SK-N-SH (cell line): ENCODE data around the gene CCDC91. TPM values are rescaled to one million over a fixed set of nuclear protein-coding genes. Genes with fewer than 3 reads are reported as not detected.

Source experiments
- CTCF ChIA-PET: fragments of 300-600, 350-600 bp; formaldehyde crosslinking; extraction: SDS; loops from one replicate; lab custom pipeline; 2021; lab: Yijun Ruan, JAX
- POLR2A ChIA-PET: fragments of 350-600 bp; sonication (Branson Sonifier 250); formaldehyde crosslinking; extraction: SDS; loops from one replicate; lab custom pipeline; 2020; ENCODE audit warnings: antibody characterized with exemption, inconsistent platforms; lab: Yijun Ruan, JAX
- DNase-seq: peaks from one replicate; pipeline ENCODE4 v3.0.0; 2012
- H2AFZ ChIP-seq: fragments of 200-600 bp; sonication (generic); 2 replicates; pipeline ENCODE4 v1.8.1; 2016; ENCODE audit warnings: antibody characterized with exemption, mild to moderate bottlenecking, low read depth
- H3F3A ChIP-seq: fragments of 200-600 bp; sonication (generic); replicated peaks from 2 replicates; pipeline ENCODE3; 2016; ENCODE audit warnings: antibody characterized with exemption, mild to moderate bottlenecking; ENCODE audit not compliant: insufficient read depth
- H3K27ac ChIP-seq, 2 experiments: fragments of 200-500 bp in 1 of 2; fragments of 200-600 bp in 1 of 2; sonication (Bioruptor generic) in 1 of 2; sonication (generic), shearing (Covaris generic) in 1 of 2; 2 replicates each; pipeline versions ENCODE4 v1.5.1 to v1.6.1; 2014 to 2016; ENCODE audit warnings: low read depth in 2 of 2, inconsistent platforms in 1 of 2, low read length in 1 of 2, mild to moderate bottlenecking in 1 of 2, mixed read lengths in 1 of 2
- H3K27me3 ChIP-seq: fragments of 200-600 bp; sonication (generic), shearing (Covaris generic); 2 replicates; pipeline ENCODE4 v1.6.1; 2016; ENCODE audit warnings: mixed run types; ENCODE audit not compliant: insufficient read depth
- H3K36me3 ChIP-seq, 2 experiments: fragments of 200-500 bp in 1 of 2; fragments of 200-600 bp in 1 of 2; sonication (Bioruptor generic) in 1 of 2; sonication (generic) in 1 of 2; replicated peaks in 1 of 2; 2 replicates each; pipeline versions ENCODE3 to v1.5.1; 2014 to 2016; ENCODE audit warnings: low read length in 1 of 2, mild to moderate bottlenecking in 1 of 2; ENCODE audit not compliant: insufficient read depth in 2 of 2, control insufficient read depth in 1 of 2
- H3K4me1 ChIP-seq, 2 experiments: fragments of 200-500 bp in 1 of 2; fragments of 200-600 bp in 1 of 2; sonication (Bioruptor generic) in 1 of 2; sonication (generic), shearing (Covaris generic) in 1 of 2; 2 replicates each; pipeline versions ENCODE4 v1.5.1 to v1.6.1; 2014 to 2016; ENCODE audit warnings: low read depth in 1 of 2, low read length in 1 of 2, mixed run types in 1 of 2; ENCODE audit not compliant: insufficient read depth in 2 of 2, control insufficient read depth in 1 of 2
- H3K4me2 ChIP-seq: fragments of 200-600 bp; sonication (generic), shearing (Covaris generic); 2 replicates; pipeline ENCODE4 v1.6.1; 2017; ENCODE audit warnings: mixed run types
- H3K4me3 ChIP-seq, 2 experiments: fragments of 200-500 bp in 1 of 2; fragments of 200-600 bp in 1 of 2; sonication (Bioruptor generic) in 1 of 2; sonication (generic), shearing (Covaris generic) in 1 of 2; 2 replicates each; pipeline versions ENCODE4 v1.5.1 to v1.8.1; 2014 to 2016; ENCODE audit warnings: low read depth in 2 of 2, inconsistent platforms in 1 of 2, low read length in 1 of 2, mild to moderate bottlenecking in 1 of 2, mixed read lengths in 1 of 2, moderate library complexity in 1 of 2
- H3K79me2 ChIP-seq: fragments of 200-600 bp; sonication (generic); 2 replicates; pipeline ENCODE4 v1.8.1; 2017; ENCODE audit warnings: mild to moderate bottlenecking; ENCODE audit not compliant: insufficient read depth
- H3K9ac ChIP-seq: fragments of 200-600 bp; sonication (generic); 2 replicates; pipeline ENCODE4 v1.6.1; 2017; ENCODE audit warnings: mixed run types
- H3K9me2 ChIP-seq: fragments of 200-600 bp; sonication (generic); 2 replicates; pipeline ENCODE4 v1.6.1; 2017; ENCODE audit warnings: mixed run types
- H3K9me3 ChIP-seq: fragments of 200-600 bp; sonication (generic); 2 replicates; pipeline ENCODE4 v1.6.1; 2017; ENCODE audit warnings: mixed run types, mild to moderate bottlenecking, moderate library complexity
- H4K20me1 ChIP-seq: fragments of 200-600 bp; sonication (generic); 2 replicates; pipeline ENCODE4 v1.6.1; 2017; ENCODE audit warnings: mild to moderate bottlenecking, mixed run types; ENCODE audit not compliant: insufficient read depth
- EP300 ChIP-seq, 2 experiments: IDR thresholded peaks; 2 replicates each; pipeline versions ENCODE4 v1.4.0 to v1.6.1; 2012; ENCODE audit warnings: borderline replicate concordance in 1 of 2, low read depth in 1 of 2, low read length in 1 of 2
- EZH2phosphoT487 ChIP-seq: fragments of 200-600 bp; sonication (generic); IDR thresholded peaks from 2 replicates; pipeline ENCODE4 v1.6.1; 2017; ENCODE audit warnings: low read depth, mixed run types, mild to moderate bottlenecking, antibody characterized with exemption, moderate library complexity, borderline replicate concordance
- GABPA ChIP-seq: IDR thresholded peaks from 2 replicates; pipeline ENCODE4 v1.4.0; 2012; ENCODE audit warnings: low read depth, mild to moderate bottlenecking
- MEF2A ChIP-seq: IDR thresholded peaks from 2 replicates; pipeline ENCODE4 v1.4.0; 2012; ENCODE audit warnings: low read depth, borderline replicate concordance
- MXI1 ChIP-seq: IDR thresholded peaks from 2 replicates; pipeline ENCODE4 v1.6.1; 2012; ENCODE audit warnings: mild to moderate bottlenecking, low read depth, low read length, improper control_type of control experiment
- NRF1 ChIP-seq: IDR thresholded peaks from 2 replicates; pipeline ENCODE4 v1.6.1; 2012; ENCODE audit warnings: low read depth, mild to moderate bottlenecking, low read length
- SMC3 ChIP-seq: IDR thresholded peaks from 2 replicates; pipeline ENCODE4 v1.6.1; 2012; ENCODE audit warnings: low read depth, low read length, improper control_type of control experiment
- TEAD4 ChIP-seq: IDR thresholded peaks from 2 replicates; pipeline ENCODE4 v1.4.0; 2012; ENCODE audit warnings: mild to moderate bottlenecking, borderline replicate concordance; ENCODE audit not compliant: insufficient read depth
- YY1 ChIP-seq: IDR thresholded peaks from 2 replicates; pipeline ENCODE4 v1.4.0; 2012; ENCODE audit warnings: low read depth, mild to moderate bottlenecking
- WGBS: methylation state at CpG from one replicate; pipeline ENCODE4 v1.1.6; 2017; ENCODE audit warnings: low lambda C conversion rate; 5-methylcytosine and 5-hydroxymethylcytosine counted together
- polyA plus RNA-seq, 3 experiments: library from polyadenylated mRNA; depleted of rRNA; stranded (reverse); fragments of >200 nt; gene quantifications; 2 replicates each; pipeline ENCODE4 v1.2.3, GENCODE V29; 2012
- TF ChIP-seq, protein P1 (sequence below): fragments of 150-350 bp; IDR thresholded peaks from 2 replicates; pipeline ENCODE4 v1.6.1; 2016; ENCODE audit warnings: mild to moderate bottlenecking, low read depth, low read length
- TF ChIP-seq, protein P2 (sequence below): IDR thresholded peaks from 2 replicates; pipeline ENCODE4; 2012
- TF ChIP-seq, protein P3 (sequence below): fragments of 200-600 bp; sonication (generic); IDR thresholded peaks from 2 replicates; pipeline ENCODE4 v1.6.1; 2017; ENCODE audit warnings: antibody characterized with exemption, mild to moderate bottlenecking, moderate library complexity
- TF ChIP-seq, protein P4 (sequence below): IDR thresholded peaks from 2 replicates; pipeline ENCODE4 v1.4.0; 2012; ENCODE audit warnings: low read depth, borderline replicate concordance
- TF ChIP-seq, protein P5 (sequence below): fragments of 150-350 bp; IDR thresholded peaks from 2 replicates; pipeline ENCODE4 v1.6.1; 2017; ENCODE audit warnings: antibody characterized with exemption, low read length, low read depth, borderline replicate concordance

CCDC91 gene
- polyA plus RNA-seq, 1 of the 3 experiments (the other 2 are of a cell fraction) = 13.0 TPM

DNA sequence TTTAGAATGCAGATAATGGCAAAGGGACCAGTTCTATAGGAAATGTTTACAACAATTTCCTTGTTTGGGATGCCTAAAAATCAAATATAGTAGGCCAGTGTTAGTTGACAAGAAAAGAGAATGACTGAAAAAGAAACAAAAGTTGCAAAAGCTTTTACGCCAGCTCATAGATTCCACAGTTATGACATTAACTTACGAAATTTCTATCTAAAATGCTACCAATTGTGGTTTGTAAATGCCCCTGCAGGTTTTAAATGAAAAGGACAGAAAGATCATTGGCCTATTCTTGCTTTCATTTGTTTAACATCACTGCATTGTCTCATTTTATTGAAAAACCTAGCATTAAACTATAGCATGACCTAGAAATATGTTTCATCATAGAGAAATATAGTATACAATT lies 345.8 kb downstream of the CCDC91 start (continued):
- TF ChIP-seq, protein P1, sequence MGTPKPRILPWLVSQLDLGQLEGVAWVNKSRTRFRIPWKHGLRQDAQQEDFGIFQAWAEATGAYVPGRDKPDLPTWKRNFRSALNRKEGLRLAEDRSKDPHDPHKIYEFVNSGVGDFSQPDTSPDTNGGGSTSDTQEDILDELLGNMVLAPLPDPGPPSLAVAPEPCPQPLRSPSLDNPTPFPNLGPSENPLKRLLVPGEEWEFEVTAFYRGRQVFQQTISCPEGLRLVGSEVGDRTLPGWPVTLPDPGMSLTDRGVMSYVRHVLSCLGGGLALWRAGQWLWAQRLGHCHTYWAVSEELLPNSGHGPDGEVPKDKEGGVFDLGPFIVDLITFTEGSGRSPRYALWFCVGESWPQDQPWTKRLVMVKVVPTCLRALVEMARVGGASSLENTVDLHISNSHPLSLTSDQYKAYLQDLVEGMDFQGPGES = no peak
- TF ChIP-seq TEAD4 = peak; percentile 40; the same call in 1 of the 2 replicates
- TF ChIP-seq, protein P2, sequence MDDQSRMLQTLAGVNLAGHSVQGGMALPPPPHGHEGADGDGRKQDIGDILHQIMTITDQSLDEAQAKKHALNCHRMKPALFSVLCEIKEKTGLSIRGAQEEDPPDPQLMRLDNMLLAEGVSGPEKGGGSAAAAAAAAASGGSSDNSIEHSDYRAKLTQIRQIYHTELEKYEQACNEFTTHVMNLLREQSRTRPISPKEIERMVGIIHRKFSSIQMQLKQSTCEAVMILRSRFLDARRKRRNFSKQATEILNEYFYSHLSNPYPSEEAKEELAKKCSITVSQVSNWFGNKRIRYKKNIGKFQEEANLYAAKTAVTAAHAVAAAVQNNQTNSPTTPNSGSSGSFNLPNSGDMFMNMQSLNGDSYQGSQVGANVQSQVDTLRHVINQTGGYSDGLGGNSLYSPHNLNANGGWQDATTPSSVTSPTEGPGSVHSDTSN = no peak

DNA sequence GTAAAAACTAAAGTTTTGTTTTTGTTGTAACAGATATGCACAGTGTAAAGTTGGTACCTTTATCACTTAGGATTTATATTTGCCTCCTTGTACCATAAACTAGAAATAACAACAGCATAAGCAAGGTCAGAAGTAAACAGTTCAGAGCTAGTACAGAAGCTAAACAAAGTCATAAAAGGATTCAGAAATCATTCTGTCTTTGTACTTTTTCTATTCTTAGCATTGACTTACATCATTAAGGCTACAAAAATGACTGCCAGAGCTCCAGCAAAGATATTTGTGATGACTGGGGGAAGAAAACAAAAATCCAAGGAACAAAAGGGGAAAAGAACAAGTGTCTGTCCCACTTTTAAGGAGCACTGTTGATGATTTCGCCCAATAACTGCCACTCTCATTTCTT lies 347.2 kb downstream of the CCDC91 start:
- H3K9ac ChIP-seq = no peak overlapping the region
- TF ChIP-seq NRF1 (no peak), YY1 (no peak), EZH2phosphoT487 (no peak), EP300 (IDR thresholded peaks at IDR 0.05; ENCODE audit: borderline replicate concordance in 1 of 2, low read depth in 1 of 2, low read length in 1 of 2) (no peak), SMC3 (no peak), MEF2A (no peak), MXI1 (no peak), GABPA (no peak)
- TF ChIP-seq, protein P2 = no peak
- TF ChIP-seq, protein P3, sequence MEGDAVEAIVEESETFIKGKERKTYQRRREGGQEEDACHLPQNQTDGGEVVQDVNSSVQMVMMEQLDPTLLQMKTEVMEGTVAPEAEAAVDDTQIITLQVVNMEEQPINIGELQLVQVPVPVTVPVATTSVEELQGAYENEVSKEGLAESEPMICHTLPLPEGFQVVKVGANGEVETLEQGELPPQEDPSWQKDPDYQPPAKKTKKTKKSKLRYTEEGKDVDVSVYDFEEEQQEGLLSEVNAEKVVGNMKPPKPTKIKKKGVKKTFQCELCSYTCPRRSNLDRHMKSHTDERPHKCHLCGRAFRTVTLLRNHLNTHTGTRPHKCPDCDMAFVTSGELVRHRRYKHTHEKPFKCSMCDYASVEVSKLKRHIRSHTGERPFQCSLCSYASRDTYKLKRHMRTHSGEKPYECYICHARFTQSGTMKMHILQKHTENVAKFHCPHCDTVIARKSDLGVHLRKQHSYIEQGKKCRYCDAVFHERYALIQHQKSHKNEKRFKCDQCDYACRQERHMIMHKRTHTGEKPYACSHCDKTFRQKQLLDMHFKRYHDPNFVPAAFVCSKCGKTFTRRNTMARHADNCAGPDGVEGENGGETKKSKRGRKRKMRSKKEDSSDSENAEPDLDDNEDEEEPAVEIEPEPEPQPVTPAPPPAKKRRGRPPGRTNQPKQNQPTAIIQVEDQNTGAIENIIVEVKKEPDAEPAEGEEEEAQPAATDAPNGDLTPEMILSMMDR = no peak
- TF ChIP-seq, protein P4, sequence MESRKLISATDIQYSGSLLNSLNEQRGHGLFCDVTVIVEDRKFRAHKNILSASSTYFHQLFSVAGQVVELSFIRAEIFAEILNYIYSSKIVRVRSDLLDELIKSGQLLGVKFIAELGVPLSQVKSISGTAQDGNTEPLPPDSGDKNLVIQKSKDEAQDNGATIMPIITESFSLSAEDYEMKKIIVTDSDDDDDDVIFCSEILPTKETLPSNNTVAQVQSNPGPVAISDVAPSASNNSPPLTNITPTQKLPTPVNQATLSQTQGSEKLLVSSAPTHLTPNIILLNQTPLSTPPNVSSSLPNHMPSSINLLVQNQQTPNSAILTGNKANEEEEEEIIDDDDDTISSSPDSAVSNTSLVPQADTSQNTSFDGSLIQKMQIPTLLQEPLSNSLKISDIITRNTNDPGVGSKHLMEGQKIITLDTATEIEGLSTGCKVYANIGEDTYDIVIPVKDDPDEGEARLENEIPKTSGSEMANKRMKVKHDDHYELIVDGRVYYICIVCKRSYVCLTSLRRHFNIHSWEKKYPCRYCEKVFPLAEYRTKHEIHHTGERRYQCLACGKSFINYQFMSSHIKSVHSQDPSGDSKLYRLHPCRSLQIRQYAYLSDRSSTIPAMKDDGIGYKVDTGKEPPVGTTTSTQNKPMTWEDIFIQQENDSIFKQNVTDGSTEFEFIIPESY = no peak
- TF ChIP-seq, protein P5, sequence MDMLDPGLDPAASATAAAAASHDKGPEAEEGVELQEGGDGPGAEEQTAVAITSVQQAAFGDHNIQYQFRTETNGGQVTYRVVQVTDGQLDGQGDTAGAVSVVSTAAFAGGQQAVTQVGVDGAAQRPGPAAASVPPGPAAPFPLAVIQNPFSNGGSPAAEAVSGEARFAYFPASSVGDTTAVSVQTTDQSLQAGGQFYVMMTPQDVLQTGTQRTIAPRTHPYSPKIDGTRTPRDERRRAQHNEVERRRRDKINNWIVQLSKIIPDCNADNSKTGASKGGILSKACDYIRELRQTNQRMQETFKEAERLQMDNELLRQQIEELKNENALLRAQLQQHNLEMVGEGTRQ = no peak
- TF ChIP-seq, protein P1 = no peak
- H3K4me1 ChIP-seq = peaks cover 0 to 27% of the 10 kb centered on the region in 2 experiments
- 100% methylated on average over 1 of the region's 1 CpG for WGBS
- H3F3A ChIP-seq = peaks cover 24% of the 10 kb centered on the region
- no peak overlapping the region for H3K4me2 ChIP-seq
- H4K20me1 ChIP-seq = no peaks in the 10 kb centered on the region
- POLR2A ChIA-PET = no interaction called here
- H3K79me2 ChIP-seq = no peaks in the 10 kb centered on the region
- H3K36me3 ChIP-seq = no peaks in the 10 kb centered on the region
- CTCF ChIA-PET = interaction anchor here (0.7 kb wide), 1 partner anchor 1583 kb away, joined by 3 read pairs; no protein-coding TSS in a partner anchor
- H3K27me3 ChIP-seq = no peaks in the 10 kb centered on the region
- H3K9me2 ChIP-seq = 0 out of 2 replicates have a peak, but pooled peaks cover 7% of the 10 kb centered on the region
- H3K9me3 ChIP-seq = no peaks in the 10 kb centered on the region; the same call in 1 of the 2 replicates
- no peak overlapping the region for H2AFZ ChIP-seq
- H3K27ac ChIP-seq = no peak overlapping the region
- no peak overlapping the region for H3K4me3 ChIP-seq
- DNase-seq = no peak
